Panc1 (cell line): ENCODE results near the gene SYT8. TPM values are rescaled to one million over a fixed set of nuclear protein-coding genes. Genes with fewer than 3 reads are reported as not detected.

ENCODE experiments used
- ATAC-seq: fragments of 200-7000 bp; cut with Tn5 transposase; 2 replicates; pipeline ENCODE4 v1.9.1; 2020; ENCODE audit warnings: mild to moderate bottlenecking, moderate library complexity
- BruUV-seq: library from RNA; stranded (reverse); fragments of 400-500 nt; replicated peaks from 2 replicates; lab custom pipeline; 2021; lab: Mats Ljungman, UMichigan
- CTCF ChIA-PET: fragments of 300-600 bp; sonication (Branson Sonifier 250); formaldehyde crosslinking; loops from one replicate; lab custom pipeline; 2022; ENCODE audit warnings: antibody characterized with exemption; lab: Charles Lee
- POLR2A ChIA-PET: fragments of 300-600 bp; sonication (Branson Sonifier 250); formaldehyde crosslinking; loops from one replicate; lab custom pipeline; 2022; ENCODE audit warnings: antibody characterized with exemption; lab: Charles Lee
- DNase-seq: peaks from one replicate; pipeline ENCODE4 v3.0.0-alpha.2; 2010; ENCODE audit warnings: low read depth, low spot score
- H3K27ac ChIP-seq: 2 replicates; pipeline ENCODE4 v1.5.1; 2011; ENCODE audit warnings: mild to moderate bottlenecking, low read length, inconsistent platforms
- H3K27me3 ChIP-seq: fragments of 200-500 bp; sonication (Bioruptor generic); 2 replicates; pipeline ENCODE4 v1.6.0; 2014; ENCODE audit warnings: low read length, inconsistent platforms; ENCODE audit not compliant: control insufficient read depth, insufficient read depth
- H3K36me3 ChIP-seq: fragments of 200-500 bp; sonication (Bioruptor generic); 2 replicates; pipeline ENCODE4 v1.5.1; 2014; ENCODE audit warnings: inconsistent platforms, mild to moderate bottlenecking, low read length, moderate library complexity; ENCODE audit not compliant: control insufficient read depth, insufficient read depth
- H3K4me1 ChIP-seq: 2 replicates; pipeline ENCODE4 v1.5.1; 2011; ENCODE audit warnings: inconsistent platforms, mild to moderate bottlenecking, low read length, moderate library complexity; ENCODE audit not compliant: control insufficient read depth, insufficient read depth
- H3K4me3 ChIP-seq, 2 experiments: 2 replicates each; pipeline ENCODE4 v1.5.1; 2011 to 2012; ENCODE audit warnings: low read depth in 2 of 2, low read length in 2 of 2, mild to moderate bottlenecking in 2 of 2, inconsistent platforms in 1 of 2, moderate library complexity in 1 of 2
- H3K9me3 ChIP-seq: fragments of 200-500 bp; sonication (Bioruptor generic); 2 replicates; pipeline ENCODE4 v1.5.1; 2014; ENCODE audit warnings: low read depth, mild to moderate bottlenecking, inconsistent platforms, low read length, moderate library complexity; ENCODE audit not compliant: control insufficient read depth, insufficient read depth
- CTCF ChIP-seq: fragments of 450-650 bp; IDR thresholded peaks from 2 replicates; pipeline ENCODE4 v1.5.1; 2017; ENCODE audit warnings: mild to moderate bottlenecking
- POLR2AphosphoS5 ChIP-seq: IDR thresholded peaks from 2 replicates; pipeline ENCODE4 v1.6.1; 2012; ENCODE audit warnings: mild to moderate bottlenecking, low read depth, low read length, moderate library complexity
- REST ChIP-seq, 2 experiments: IDR thresholded peaks; 2 replicates each; pipeline ENCODE4 v1.6.1; 2011 to 2012; ENCODE audit warnings: low read depth in 2 of 2, control low read depth in 1 of 2, low read length in 1 of 2, mild to moderate bottlenecking in 1 of 2, moderate library complexity in 1 of 2; ENCODE audit not compliant: insufficient read depth in 1 of 2
- SIN3A ChIP-seq: IDR thresholded peaks from 2 replicates; pipeline ENCODE4 v1.6.1; 2012; ENCODE audit warnings: low read depth, mild to moderate bottlenecking, low read length, moderate library complexity, borderline replicate concordance; ENCODE audit not compliant: insufficient read depth
- TCF7L2 ChIP-seq: IDR thresholded peaks from 2 replicates; pipeline ENCODE4 v1.6.1; 2011; ENCODE audit warnings: mild to moderate bottlenecking, low read depth, low read length, inconsistent platforms
- in situ Hi-C: cut with HindIII; loops from 2 replicates; pipeline ENCODE4 v1.10.0; 2016; ENCODE audit warnings: low sequenced_read_pairs, low pct_unique_long_range_greater_than_20kb
- intact Hi-C: fragments of 100-400 bp; cut with micrococcal nuclease; formaldehyde crosslinking; loops from one replicate; pipeline ENCODE4 v1.10.0; 2022; ENCODE audit not compliant: unreplicated experiment
- total RNA-seq: library from RNA; stranded (reverse); gene quantifications from one replicate; pipeline ENCODE4 v1.2.1, GENCODE V29; 2021; ENCODE audit not compliant: unreplicated experiment

The SYT8 gene
- total RNA-seq, 1 experiment from 2014 or later, result 3.5 TPM

GRCh38 chr11:1848640-1849430 is 14.0 kb downstream of the SYT8 start:
- Histone ChIP-seq H3K27ac (no peak overlapping the region), H3K27me3 (no peaks in the 10 kb centered on the region), H3K4me3 (no peak overlapping the region), H3K4me1 (peaks cover 10% of the 10 kb centered on the region), H3K36me3 (no peaks in the 10 kb centered on the region), H3K9me3 (no peaks in the 10 kb centered on the region)
- ATAC-seq, result no peak
- intact Hi-C loops (no loop called here), in situ Hi-C loops (no loop called here)
- DNase-seq, result no peak
- TF ChIP-seq CTCF (no peak), REST (IDR thresholded peaks at IDR 0.05; ENCODE audit: insufficient read depth in 1 of 2, low read depth in 2 of 2, low read length in 1 of 2) (no peak), POLR2AphosphoS5 (no peak), SIN3A (no peak), TCF7L2 (no peak)
- ChIA-PET POLR2A (interaction anchor here (0.7 kb wide), 1 partner anchor 83 kb away, joined by 9 read pairs; no protein-coding TSS in a partner anchor), CTCF (interaction anchor here (1.3 kb wide), 1 partner anchor 28 kb away, joined by 4 read pairs; no protein-coding TSS in a partner anchor)
- no TSS peak for BruUV-seq

- no peak overlapping the region for H3K27ac ChIP-seq
- no peaks in the 10 kb centered on the region for H3K9me3 ChIP-seq
- DNase-seq (no peak), ATAC-seq (no peak)
- BruUV-seq, result no TSS peak
- ChIA-PET CTCF (no interaction called here), POLR2A (no interaction called here)
- intact Hi-C loops, result no loop called here
- in situ Hi-C loops, result no loop called here
- H3K27me3 ChIP-seq, result no peaks in the 10 kb centered on the region
- TF ChIP-seq CTCF (no peak), POLR2AphosphoS5 (no peak), REST (IDR thresholded peaks at IDR 0.05; ENCODE audit: insufficient read depth in 1 of 2, low read depth in 2 of 2, low read length in 1 of 2) (no peak), TCF7L2 (no peak), SIN3A (no peak)
- H3K4me1 ChIP-seq, result no peaks in the 10 kb centered on the region
- H3K4me3 ChIP-seq, result no peak overlapping the region
- no peaks in the 10 kb centered on the region for H3K36me3 ChIP-seq
Observed at GRCh38 chr11:1851468-1852180, 16.8 kb downstream of the SYT8 start.
